ENCODE data around the gene ASXL1.
"Not testable (repeated sequence)": the region's sequence is repeated elsewhere in the genome, so short reads cannot be mapped to it uniquely, and the experiment has no call there.

Gene ASXL1

GRCh38 chr20:32326504-32326845, 31.7 kb upstream of the ASXL1 start:
- H3K4me3 Mint-ChIP-seq, result no peak overlapping the region
- H3K36me3 Mint-ChIP-seq (ENCODE audit: insufficient read depth), result peaks cover 12% of the 10 kb centered on the region

GRCh38 chr20:32327087-32327681, 30.9 kb upstream of the ASXL1 start:
- DNase-seq (ENCODE audit: low spot score in 2 of 2) (no peak), ATAC-seq (replicated peaks; ENCODE audit: extremely low read depth, poor library complexity, severe bottlenecking) (no peak)
- H3K9me3 Mint-ChIP-seq, result no peaks in the 10 kb centered on the region
- no peaks in the 10 kb centered on the region for H3K27me3 Mint-ChIP-seq
- H3K36me3 Mint-ChIP-seq (ENCODE audit: insufficient read depth), result peaks cover 18% of the 10 kb centered on the region
- peaks cover 4% of the 10 kb centered on the region for H3K4me1 Mint-ChIP-seq
- no peak overlapping the region for H3K27ac Mint-ChIP-seq (ENCODE audit: low read depth)
- no peak overlapping the region for H3K4me3 Mint-ChIP-seq

More at GRCh38 chr20:32326504-32326845, 31.7 kb upstream of the ASXL1 start:
- Mint-ChIP-seq H3K9me3 (no peaks in the 10 kb centered on the region), H3K27ac (ENCODE audit: low read depth) (no peak overlapping the region), H3K27me3 (no peaks in the 10 kb centered on the region), H3K4me1 (no peaks in the 10 kb centered on the region)
- ATAC-seq (replicated peaks; ENCODE audit: extremely low read depth, poor library complexity, severe bottlenecking), result no peak
- DNase-seq (ENCODE audit: low spot score in 2 of 2), result no peak

DNA sequence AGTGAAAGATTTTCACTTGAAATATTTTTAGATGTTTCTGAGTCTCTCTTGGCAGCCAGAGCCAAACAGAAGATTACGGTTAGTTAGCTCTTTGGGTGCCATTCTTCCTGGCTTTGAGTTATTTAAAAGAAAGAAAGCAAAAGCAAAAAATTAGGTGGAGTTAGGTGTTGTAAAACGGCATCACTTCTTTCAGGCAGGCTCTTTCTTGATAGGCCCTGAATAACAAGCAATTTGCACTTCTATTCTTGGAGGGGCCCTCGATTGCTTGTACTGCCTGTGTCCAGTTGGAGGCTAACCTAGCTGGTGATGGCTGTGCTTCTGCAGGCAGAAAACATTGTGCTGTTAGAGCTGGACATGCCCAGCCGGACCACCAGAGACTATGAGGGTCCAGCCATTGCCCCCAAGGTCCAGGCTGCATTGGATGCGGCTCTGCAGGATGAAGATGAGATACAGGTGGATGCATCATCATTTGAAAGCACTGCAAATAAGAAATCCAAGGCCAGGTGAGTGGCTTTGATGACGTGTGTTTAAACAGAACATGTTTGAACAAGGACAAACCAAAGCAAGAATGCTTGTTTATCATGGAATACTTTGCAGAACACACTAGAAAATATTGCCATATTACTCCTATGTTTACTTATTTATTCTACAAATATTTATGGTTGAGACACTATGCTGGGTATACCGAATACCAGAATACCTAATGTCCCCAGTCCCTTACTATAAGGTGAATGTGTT, 28.1 kb upstream of the ASXL1 start:
- Mint-ChIP-seq H3K4me3 (no peak overlapping the region), H3K27me3 (no peaks in the 10 kb centered on the region), H3K9me3 (no peaks in the 10 kb centered on the region), H3K4me1 (peaks cover 32% of the 10 kb centered on the region), H3K27ac (ENCODE audit: low read depth) (no peak overlapping the region), H3K36me3 (ENCODE audit: insufficient read depth) (peaks cover 18% of the 10 kb centered on the region)
- DNase-seq (ENCODE audit: low spot score in 2 of 2) (no peak), ATAC-seq (replicated peaks; ENCODE audit: extremely low read depth, poor library complexity, severe bottlenecking) (no peak)

GRCh38 chr20:32330555-32330897, 27.6 kb upstream of the ASXL1 start:
- Mint-ChIP-seq H3K9me3 (no peaks in the 10 kb centered on the region), H3K4me3 (no peak overlapping the region), H3K4me1 (peaks cover 33% of the 10 kb centered on the region), H3K27me3 (no peaks in the 10 kb centered on the region), H3K27ac (ENCODE audit: low read depth) (no peak overlapping the region), H3K36me3 (ENCODE audit: insufficient read depth) (peaks cover 18% of the 10 kb centered on the region)
- ATAC-seq (replicated peaks; ENCODE audit: extremely low read depth, poor library complexity, severe bottlenecking), result no peak
- DNase-seq (ENCODE audit: low spot score in 2 of 2), result no peak

- H3K27me3 Mint-ChIP-seq, result no peaks in the 10 kb centered on the region
- DNase-seq (ENCODE audit: low spot score in 2 of 2) (no peak), ATAC-seq (replicated peaks; ENCODE audit: extremely low read depth, poor library complexity, severe bottlenecking) (no peak)
- H3K9me3 Mint-ChIP-seq, result no peaks in the 10 kb centered on the region
- H3K4me1 Mint-ChIP-seq, result peaks cover 33% of the 10 kb centered on the region
- peaks cover 7% of the 10 kb centered on the region for H3K36me3 Mint-ChIP-seq (ENCODE audit: insufficient read depth)
- no peak overlapping the region for H3K4me3 Mint-ChIP-seq
- H3K27ac Mint-ChIP-seq (ENCODE audit: low read depth), result peak overlapping the region; percentile 86
These were observed 25.5 kb upstream of the ASXL1 start for GRCh38 chr20:32332614-32333013.

DNA sequence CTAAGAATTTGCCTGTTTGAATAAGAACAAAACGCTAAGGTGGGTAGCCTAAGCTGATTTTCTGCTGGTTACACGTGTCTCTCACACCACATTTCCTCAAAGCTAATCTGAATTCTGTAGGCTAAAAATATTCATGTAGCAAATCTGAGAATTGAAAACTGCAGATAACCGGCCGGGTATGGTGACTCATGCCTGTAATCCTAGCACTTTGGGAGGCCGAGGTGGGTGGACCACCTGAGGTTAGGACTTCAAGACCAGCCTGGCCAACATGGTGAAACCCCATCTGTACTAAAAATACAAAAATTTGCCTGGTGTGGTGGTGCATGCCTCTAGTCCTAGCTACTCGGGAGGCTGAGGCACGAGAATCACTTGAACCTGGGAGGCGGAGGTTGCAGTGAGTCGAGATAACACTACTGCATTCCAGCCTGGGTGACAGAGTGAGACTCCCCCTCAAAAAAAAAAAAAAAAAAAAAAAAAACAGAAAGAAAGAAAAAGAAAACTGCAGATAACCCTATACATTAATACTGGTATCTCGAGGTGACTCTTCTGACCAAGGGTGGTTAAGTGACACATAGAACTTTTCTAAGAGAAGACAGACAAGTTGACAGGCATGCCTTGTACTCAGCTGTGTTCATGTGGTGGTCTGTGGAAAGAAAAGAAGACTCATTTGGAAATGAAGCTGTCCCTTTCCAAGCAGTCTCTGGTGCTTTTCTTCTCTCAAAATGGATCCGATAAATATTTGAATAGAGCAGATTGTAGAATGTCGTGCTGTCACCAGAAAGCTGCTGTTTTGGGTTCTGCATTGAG, 24.7 kb upstream of the ASXL1 start:
- peaks cover 33% of the 10 kb centered on the region for H3K4me1 Mint-ChIP-seq

DNA sequence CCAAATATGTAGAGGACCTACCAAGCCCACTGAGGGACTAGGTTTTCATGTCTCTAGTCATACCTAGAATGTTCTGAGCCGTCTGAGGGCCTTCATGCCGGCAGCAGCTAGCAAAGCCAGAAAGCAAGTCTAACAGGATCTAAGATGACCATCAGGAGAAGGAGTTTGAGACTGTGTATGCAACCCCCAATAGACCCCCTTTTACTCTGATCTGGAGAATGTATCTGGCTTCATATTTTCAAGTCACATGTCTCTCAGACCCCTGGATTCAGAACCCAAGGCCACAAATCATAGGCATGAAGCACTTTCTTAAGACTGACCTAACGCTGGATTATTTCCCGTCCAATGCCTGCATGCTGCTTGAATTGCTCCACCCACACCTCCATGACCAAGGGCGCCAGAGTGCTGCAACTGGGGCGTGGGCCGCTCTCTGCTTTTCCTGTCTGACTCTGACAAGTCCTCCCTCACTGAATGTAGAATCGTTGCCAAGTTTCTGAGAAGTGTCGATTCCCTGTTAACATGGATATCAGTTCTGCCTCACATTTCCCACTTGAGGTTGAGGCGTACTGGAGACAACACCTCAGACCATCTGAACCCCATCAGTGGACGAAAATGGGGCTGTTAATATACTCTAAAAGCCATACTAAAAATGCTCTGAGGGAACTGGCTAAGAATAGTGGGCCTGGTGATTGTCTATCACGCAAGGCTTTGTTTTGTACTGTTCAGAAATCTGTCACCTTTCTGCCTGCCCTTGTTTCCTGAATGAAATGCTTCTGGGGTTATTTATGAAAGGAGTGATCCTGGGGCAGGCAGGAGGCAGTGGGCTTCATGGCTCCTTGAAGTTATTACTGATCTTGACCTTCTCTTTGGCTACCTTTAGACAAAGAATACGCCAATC, 23.9 kb upstream of the ASXL1 start:
- ATAC-seq (replicated peaks; ENCODE audit: extremely low read depth, poor library complexity, severe bottlenecking), result peak; percentile 89
- peak in 1 of 2 donors; percentile 41 for DNase-seq (ENCODE audit: low spot score in 2 of 2)
- no peaks in the 10 kb centered on the region for H3K9me3 Mint-ChIP-seq
- H3K4me1 Mint-ChIP-seq, result peaks cover 33% of the 10 kb centered on the region
- H3K27me3 Mint-ChIP-seq, result no peaks in the 10 kb centered on the region
- H3K36me3 Mint-ChIP-seq (ENCODE audit: insufficient read depth), result peaks cover 7% of the 10 kb centered on the region
- peak overlapping the region; percentile 86 for H3K27ac Mint-ChIP-seq (ENCODE audit: low read depth)
- peak overlapping the region; percentile 49 for H3K4me3 Mint-ChIP-seq

More for the DNA sequence above, 24.7 kb upstream of the ASXL1 start:
- peak overlapping the region; percentile 86 for H3K27ac Mint-ChIP-seq (ENCODE audit: low read depth)
- ATAC-seq (replicated peaks; ENCODE audit: extremely low read depth, poor library complexity, severe bottlenecking), result peak; percentile 38
- no peaks in the 10 kb centered on the region for H3K27me3 Mint-ChIP-seq
- peaks cover 7% of the 10 kb centered on the region for H3K36me3 Mint-ChIP-seq (ENCODE audit: insufficient read depth)
- no peaks in the 10 kb centered on the region for H3K9me3 Mint-ChIP-seq
- DNase-seq (ENCODE audit: low spot score in 2 of 2), result no peak
- H3K4me3 Mint-ChIP-seq, result peak overlapping the region; percentile 49

GRCh38 chr20:32336918-32337347, 21.2 kb upstream of the ASXL1 start:
- H3K4me1 Mint-ChIP-seq, result peaks cover 32% of the 10 kb centered on the region
- ATAC-seq (replicated peaks; ENCODE audit: extremely low read depth, poor library complexity, severe bottlenecking), result no peak
- no peaks in the 10 kb centered on the region for H3K9me3 Mint-ChIP-seq
- no peak overlapping the region for H3K27ac Mint-ChIP-seq (ENCODE audit: low read depth)
- DNase-seq (ENCODE audit: low spot score in 2 of 2), result no peak
- no peak overlapping the region for H3K4me3 Mint-ChIP-seq
- no peaks in the 10 kb centered on the region for H3K27me3 Mint-ChIP-seq
- H3K36me3 Mint-ChIP-seq (ENCODE audit: insufficient read depth), result peaks cover 3% of the 10 kb centered on the region

DNA sequence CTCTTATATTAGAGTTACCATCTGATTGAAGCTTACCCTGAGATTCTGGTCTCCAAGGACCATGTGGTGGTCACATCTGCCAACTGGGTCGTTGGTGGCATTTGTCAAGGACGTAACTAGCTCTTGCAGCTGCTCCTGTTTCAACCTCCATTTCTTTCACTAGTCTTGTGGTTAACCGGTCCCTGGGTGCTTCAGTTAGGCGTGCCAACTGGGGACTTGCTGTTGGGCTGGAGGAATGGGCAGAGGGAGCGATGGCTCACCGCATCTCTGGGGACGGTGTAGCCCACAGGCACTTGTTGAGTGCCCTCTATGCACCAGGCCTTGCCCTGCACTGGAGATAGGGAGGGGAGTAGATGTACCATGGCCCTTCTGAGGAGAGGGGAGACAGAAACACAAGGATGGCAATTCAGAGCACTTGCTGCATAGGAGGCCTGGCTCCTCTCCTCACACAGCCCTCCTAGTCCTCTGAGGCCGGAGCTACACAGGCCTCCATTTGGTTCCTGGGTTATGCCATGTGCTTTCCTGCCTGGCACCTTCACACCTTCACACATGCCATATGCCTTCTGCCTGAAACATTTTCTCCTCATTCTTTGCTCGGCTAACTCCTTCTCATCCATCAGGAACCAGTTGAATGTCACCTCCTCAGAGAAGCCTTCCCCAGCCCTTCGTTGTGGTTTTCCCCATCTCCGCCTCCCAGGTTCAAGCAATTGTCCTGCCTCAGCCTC, 20.0 kb upstream of the ASXL1 start:
- Mint-ChIP-seq H3K27me3 (no peaks in the 10 kb centered on the region), H3K4me1 (peaks cover 20% of the 10 kb centered on the region), H3K36me3 (ENCODE audit: insufficient read depth) (no peaks in the 10 kb centered on the region), H3K27ac (ENCODE audit: low read depth) (no peak overlapping the region), H3K4me3 (no peak overlapping the region), H3K9me3 (no peaks in the 10 kb centered on the region)
- ATAC-seq (replicated peaks; ENCODE audit: extremely low read depth, poor library complexity, severe bottlenecking) (no peak), DNase-seq (ENCODE audit: low spot score in 2 of 2) (no peak)

DNA sequence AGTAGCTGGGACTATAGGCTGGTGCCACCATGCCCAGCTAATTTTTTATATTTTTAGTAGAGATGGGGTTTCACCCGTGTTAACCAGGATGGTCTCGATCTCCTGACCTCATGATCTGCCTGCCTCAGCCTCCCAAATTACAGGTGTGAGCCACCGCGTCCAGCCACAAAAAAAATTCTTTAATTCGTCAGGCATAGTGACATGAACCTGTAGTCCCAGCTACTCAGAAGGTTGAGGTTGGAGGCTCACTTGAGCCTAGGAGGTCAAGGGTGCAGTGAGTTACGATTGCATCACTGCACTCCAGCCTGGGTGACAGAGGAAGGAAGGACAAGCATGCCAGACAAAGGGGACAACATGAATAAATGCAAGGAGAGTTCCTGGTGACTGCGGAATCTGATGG, 19.5 kb upstream of the ASXL1 start:
- no peak for DNase-seq (ENCODE audit: low spot score in 2 of 2)
- no peak overlapping the region for H3K27ac Mint-ChIP-seq (ENCODE audit: low read depth)

DNA sequence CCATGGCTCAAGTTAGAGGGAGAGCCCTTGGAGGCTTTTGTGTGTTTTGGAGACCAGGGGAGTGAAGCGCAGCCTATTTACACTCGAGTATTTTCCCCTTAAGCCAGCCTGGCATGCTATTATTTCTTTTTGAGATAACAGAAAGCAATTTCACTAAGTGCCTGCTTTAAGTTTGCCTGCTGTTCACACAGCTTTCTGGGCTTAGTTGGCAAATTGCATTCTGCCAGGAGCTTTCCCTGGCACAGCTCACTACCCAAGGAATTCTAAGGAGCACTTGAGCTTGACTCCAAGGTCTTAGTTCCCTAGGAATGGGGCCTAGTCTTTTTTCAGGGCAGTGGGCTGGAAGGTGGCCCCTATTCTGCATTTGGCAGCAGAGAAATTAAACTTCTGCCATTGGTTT, 19.0 kb upstream of the ASXL1 start:
- no peak overlapping the region for H3K4me3 Mint-ChIP-seq
- peak overlapping the region; percentile 60 for H3K27ac Mint-ChIP-seq (ENCODE audit: low read depth)
- H3K4me1 Mint-ChIP-seq, result peaks cover 10% of the 10 kb centered on the region
- DNase-seq (ENCODE audit: low spot score in 2 of 2) (no peak), ATAC-seq (replicated peaks; ENCODE audit: extremely low read depth, poor library complexity, severe bottlenecking) (no peak)
- no peaks in the 10 kb centered on the region for H3K36me3 Mint-ChIP-seq (ENCODE audit: insufficient read depth)
- H3K9me3 Mint-ChIP-seq, result no peaks in the 10 kb centered on the region
- H3K27me3 Mint-ChIP-seq, result no peaks in the 10 kb centered on the region

More for the DNA sequence above, 19.5 kb upstream of the ASXL1 start:
- no peak for ATAC-seq (replicated peaks; ENCODE audit: extremely low read depth, poor library complexity, severe bottlenecking)
- H3K27me3 Mint-ChIP-seq, result no peaks in the 10 kb centered on the region
- H3K36me3 Mint-ChIP-seq (ENCODE audit: insufficient read depth), result no peaks in the 10 kb centered on the region
- peaks cover 14% of the 10 kb centered on the region for H3K4me1 Mint-ChIP-seq
- H3K9me3 Mint-ChIP-seq, result no peaks in the 10 kb centered on the region
- no peak overlapping the region for H3K4me3 Mint-ChIP-seq

DNA sequence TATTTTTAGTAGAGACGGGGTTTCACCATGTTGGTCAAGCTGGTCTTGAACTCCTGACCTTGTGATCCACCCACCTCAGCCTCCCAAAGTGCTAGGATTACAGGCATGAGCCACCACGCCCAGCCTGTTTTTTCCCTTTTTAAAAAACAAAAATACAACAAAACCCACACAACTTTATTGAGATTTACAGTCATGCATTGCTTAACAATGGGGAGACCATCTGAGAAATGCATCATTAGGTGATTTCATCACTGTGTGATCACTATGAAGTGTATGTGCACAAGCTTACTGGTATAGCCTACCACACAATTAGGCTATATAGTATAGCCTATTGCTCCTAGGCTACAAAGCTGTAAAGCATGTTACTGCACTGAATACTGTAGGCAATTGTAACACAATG, 17.1 kb upstream of the ASXL1 start:
- H3K27me3 Mint-ChIP-seq; H3K27ac Mint-ChIP-seq (ENCODE audit: low read depth); H3K9me3 Mint-ChIP-seq; ATAC-seq (replicated peaks; ENCODE audit: extremely low read depth, poor library complexity, severe bottlenecking); H3K4me1 Mint-ChIP-seq; H3K36me3 Mint-ChIP-seq (ENCODE audit: insufficient read depth); H3K4me3 Mint-ChIP-seq; DNase-seq (ENCODE audit: low spot score in 2 of 2): not testable (repeated sequence)

All from central memory CD8-positive, alpha-beta T cell (primary cell).